Cortex of kidney (tissue), 1 donor: ENCODE results near the gene EMP3.
A peak's percentile ranks its signal among the peaks of the same experiment; 100 is the strongest.
"Not testable (repeated sequence)": the region's sequence is repeated elsewhere in the genome, so short reads cannot be mapped to it uniquely, and the experiment has no call there.

ENCODE experiments used
- DNase-seq: peaks from one replicate; lab custom pipeline; 2025; lab: John Stamatoyannopoulos, UW

EMP3 gene

GRCh38 chr19:48348045-48348444 is 22.7 kb downstream of the EMP3 start:
- no peak for DNase-seq

GRCh38 chr19:48348737-48349136 is 23.4 kb downstream of the EMP3 start:
- no peak for DNase-seq

- no peak for DNase-seq
Observed at GRCh38 chr19:48350856-48351255, 25.5 kb downstream of the EMP3 start.

- DNase-seq: no peak
Observed at GRCh38 chr19:48351341-48351752, 26.0 kb downstream of the EMP3 start.

GRCh38 chr19:48353677-48354076 is 28.3 kb downstream of the EMP3 start:
- no peak for DNase-seq

GRCh38 chr19:48354332-48354992 is 29.1 kb downstream of the EMP3 start:
- no peak for DNase-seq

DNA sequence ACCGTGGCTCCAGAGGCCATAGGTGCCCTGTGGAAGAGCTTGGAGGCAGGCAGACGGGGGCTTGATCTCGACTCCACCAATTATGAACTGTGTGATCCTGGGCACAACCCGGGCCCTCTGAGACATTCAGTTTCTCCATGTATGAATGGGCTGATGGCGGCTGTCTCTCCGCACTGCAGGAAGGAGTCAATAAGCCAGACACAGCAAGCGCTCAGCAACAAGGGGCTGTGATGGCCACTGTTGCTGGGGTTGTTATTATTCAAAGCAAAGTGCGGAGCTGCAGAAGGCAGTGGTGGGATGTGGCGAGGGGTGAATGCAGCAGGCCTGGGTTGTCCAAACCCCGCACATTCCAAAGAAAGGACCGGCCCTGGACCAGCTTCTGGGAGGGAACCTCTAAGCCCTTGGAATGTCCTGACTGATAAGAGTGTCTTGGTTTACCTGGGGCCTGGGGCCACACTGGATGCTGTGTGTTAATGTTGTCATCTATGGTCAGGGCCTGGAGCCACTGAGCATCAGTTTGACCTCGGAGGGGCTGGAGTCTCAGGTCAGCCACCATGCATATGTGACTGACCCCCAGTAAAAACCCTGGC is 30.1 kb downstream of the EMP3 start:
- no peak for DNase-seq

- DNase-seq: no peak
Observed at GRCh38 chr19:48359123-48359522, 33.8 kb downstream of the EMP3 start.

GRCh38 chr19:48361912-48362311 is 36.6 kb downstream of the EMP3 start:
- DNase-seq: no peak

DNA sequence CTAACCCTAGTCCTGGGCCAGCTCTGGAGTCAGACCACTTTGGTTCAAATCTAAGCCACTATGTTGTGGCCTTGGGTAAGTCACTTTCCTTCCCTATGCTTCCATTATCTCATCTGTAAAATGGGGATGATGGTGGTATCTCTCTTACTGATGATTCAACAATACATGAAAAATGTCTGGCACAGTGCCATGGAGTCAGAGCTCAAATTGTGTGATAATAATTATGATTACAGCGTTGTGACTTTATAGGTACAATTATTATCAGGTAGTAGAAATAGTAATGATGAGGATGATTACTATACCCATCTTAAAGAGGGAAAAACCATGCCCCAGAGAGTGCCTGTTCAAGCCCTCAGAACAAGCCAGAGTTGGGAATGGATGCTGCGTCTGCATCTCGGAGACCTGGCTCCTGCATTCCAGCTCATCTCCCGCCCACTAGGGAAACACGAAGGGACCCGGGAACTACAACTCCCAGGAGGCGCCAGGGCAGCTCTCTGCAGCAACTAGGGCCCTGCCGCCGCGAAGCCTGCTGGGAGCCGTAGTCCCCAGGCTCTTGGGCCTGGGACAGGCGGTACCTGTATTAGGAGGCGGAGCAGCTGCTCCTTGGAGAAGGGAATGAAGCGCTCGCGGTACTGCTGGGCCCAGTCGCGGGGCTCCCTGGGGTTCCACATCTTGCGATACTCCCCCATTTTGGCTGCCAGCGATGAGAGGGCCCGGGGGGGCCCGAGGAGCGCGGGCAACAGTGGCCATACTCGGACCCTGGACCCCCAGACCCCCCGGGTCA is 37.6 kb downstream of the EMP3 start:
- DNase-seq: peak; percentile 40

- DNase-seq: no peak
Observed at GRCh38 chr19:48363500-48363809, 38.1 kb downstream of the EMP3 start.

DNA sequence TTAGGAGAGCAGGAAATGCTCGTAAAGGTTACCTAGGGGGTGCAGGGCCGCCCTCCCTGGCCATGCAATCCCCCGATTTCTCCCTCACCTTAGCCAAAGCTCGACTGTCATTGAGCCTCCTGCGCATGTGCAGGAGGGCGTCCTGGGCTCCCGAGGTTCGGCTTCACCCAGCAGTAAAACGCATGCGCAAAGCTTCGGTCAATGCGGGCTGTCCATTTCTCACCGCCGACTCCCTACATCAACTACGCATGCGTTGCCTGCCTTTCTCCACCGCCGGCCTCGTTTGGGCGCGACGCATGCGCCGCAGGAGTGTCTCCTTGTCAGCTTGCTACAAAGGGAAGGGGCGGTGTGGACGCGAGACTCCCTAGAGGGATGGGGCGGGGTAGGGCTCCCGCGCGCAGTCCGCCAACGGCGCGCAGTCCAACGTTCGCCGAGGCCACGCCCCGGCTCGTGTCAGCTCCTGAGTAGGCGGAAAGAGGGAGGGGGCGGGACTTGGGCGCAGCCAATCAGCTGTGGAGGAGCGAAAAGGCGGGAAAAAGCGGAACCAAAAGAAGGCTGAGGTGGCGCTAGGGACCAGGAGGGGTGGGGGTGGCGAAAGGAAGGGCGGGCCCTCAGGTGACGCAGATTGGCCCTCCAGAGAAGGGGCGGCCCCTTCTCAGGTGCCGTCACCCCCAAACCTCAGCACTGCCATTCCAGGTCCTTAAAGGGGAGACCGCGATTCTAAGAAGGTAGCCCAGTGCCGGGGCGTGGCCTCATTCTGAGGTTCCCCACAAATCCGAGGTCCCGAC is 38.7 kb downstream of the EMP3 start, which contains the start of the genes SYNGR4 and TMEM143:
SYNGR4 (plus strand) TSS at position 558 of the 788 bp plus-strand sequence. CDS start 1,476 bp downstream, outside the sequence.
TMEM143 (minus strand) TSS at position 131 of the 788 bp plus-strand sequence; CDS start at position 111, 20 bp downstream.
- DNase-seq: peak; percentile 74

DNA sequence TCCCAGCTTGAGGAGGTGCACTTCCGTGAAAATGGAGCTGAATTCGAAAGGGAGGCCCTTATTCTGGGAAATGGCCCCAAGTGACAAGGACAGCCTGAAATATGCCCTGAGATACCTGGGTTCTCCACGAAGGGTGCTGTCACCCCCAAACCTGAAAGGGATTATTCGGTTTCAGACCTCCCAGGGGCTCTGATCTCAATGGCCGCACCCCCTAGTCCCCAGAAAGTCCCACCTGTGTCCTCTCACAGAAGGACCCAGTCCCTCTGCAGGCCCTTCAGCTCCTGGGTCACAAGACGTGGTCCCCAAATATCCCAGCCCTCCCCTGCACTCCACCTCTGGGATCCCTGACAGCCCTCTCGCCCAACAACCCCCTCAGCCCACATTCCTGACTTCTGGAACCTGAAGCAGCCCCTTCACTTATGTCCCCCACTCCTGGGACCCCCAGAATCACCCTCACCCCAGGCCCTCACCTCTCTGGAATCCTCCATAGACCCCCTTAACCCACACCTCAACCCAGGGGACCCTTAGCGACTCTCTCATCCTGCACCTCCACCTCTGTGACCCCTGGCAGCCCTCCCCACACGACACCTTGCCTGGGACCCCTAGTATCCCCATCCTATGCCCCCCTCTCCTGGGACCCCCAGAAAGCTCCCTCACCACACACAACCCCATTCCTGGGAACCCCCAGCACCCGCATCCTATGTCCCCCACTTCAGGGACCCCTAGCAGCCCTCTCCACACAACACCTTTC is 39.4 kb downstream of the EMP3 start:
- no peak for DNase-seq

DNA sequence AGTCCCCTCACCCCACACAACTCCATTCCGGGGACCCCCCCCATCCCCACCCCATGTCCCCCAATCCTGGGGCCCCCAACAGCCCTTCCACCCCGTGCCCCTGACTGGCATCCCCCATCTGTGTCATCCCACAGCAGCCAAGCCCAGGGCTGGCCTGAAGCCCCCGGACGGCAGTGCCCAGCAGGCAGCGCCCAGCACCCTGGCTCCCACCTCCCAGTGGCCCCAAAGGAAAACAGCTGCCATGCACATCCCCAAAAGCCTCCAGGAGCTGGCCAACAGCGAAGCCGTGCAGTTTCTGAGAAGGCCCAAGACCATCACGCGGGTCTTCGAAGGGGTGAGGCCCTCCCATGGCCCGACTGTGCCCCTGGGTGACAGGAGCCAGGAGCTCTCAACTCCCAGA is 40.2 kb downstream of the EMP3 start:
- no peak for DNase-seq

DNA sequence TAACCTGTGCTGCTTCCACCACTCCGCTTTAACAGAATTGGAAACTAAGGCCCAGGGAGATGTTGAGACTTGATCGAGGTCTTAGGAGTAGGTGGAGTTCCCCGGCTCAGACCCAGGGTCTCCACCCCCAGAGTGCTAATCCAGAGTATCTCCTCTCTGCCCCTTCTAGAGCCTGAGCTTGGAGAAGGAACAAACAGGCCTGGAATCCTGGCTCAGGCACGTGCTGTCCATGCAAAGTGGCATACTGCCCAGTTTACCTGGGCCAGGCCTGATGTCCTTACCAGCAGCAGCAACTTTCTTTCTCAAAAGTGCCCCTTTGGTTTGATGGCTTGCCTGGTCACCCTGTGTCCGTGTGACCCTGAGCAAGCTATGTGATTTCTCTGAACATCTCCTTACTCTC is 42.5 kb downstream of the EMP3 start:
- no peak for DNase-seq

DNA sequence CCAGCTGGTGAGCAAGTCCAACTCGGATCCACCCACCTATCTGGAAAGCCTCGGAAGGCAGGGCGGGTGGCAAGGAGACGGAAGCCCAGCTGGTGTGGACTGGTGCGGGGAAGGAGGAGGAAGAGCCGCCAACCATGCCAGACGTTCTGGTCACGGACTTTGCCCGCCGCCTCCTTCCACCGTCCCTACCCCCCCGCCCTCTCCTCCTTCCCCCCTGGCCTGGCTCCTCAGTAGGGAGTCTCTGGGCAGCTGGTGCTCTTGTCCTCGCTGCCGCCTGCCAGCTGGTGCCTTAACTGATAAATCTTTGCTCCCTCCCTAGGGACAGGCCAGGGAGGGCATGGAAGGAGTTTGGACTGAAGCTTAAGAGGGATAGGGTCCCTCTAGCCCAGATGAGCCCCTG is 43.6 kb downstream of the EMP3 start:
- DNase-seq: no peak

DNA sequence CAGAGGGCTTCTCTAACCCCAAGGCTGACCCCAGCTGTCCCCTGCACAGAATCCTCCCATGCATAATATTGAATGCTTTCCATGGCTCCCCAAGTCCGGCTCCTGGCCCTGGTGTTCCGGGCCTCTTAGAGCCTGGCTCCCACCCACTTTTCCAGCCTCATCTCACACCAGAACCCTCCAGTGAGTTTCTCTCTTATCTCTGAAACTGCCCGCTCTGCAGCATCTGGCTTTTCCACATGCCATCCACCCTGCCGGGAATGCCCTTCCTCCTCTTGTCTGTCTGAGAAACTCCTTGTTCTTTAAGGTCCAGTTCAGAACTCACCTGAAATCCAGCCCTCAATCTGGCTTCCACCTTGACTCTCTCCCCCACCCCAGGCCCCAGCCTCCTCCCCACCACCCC is 45.6 kb downstream of the EMP3 start:
- no peak for DNase-seq

- DNase-seq: no peak
Observed at GRCh38 chr19:48371367-48371766, 46.0 kb downstream of the EMP3 start.

GRCh38 chr19:48371771-48372170 is 46.4 kb downstream of the EMP3 start:
- not testable (repeated sequence) for DNase-seq

- DNase-seq: no peak
Observed at GRCh38 chr19:48372904-48373303, 47.6 kb downstream of the EMP3 start.

DNA sequence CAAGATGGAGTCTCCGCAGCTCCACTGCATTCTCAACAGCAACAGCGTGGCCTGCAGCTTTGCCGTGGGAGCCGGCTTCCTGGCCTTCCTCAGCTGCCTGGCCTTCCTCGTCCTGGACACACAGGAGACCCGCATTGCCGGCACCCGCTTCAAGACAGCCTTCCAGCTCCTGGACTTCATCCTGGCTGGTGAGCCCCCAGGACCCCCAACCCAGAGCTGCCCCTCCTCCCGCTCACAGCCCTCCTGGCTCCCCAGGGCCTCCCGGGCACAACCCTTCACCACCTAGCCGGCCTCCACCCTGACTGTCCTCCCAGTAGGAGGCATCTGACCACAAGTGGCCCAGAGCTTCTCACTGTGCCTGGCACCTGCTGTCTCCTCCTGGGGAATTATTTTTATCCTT is 48.2 kb downstream of the EMP3 start:
- DNase-seq: no peak

DNA sequence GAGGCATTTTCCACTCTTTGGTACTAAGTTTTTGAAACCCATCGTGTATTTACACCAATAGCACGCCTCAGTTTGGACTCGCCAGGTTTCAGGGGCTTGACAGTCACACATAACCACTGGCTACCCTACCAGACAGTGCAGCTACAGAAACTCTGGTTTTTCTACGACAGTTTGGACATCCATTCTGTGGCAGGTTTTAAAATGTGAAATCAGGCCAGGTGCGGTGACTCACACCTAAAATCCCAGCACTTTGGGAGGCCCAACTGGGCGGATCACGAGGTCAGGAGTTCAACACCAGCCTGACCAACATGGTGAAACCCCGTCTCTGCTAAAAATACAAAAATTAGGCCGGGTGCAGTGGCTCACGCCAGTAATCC is 52.8 kb downstream of the EMP3 start:
- DNase-seq: no peak
